K562 (cell line): Measurements from ENCODE around the gene LDB1. TPM values are rescaled to one million over a fixed set of nuclear protein-coding genes. Genes with fewer than 3 reads are reported as not detected.

ENCODE experiments used
- ATF7 ChIP-seq: fragments of 450-650 bp; IDR thresholded peaks from 2 replicates; pipeline ENCODE4 v1.7.1; 2014; ENCODE audit warnings: mild to moderate bottlenecking, moderate library complexity
- CTCF ChIP-seq, 3 experiments: IDR thresholded peaks in 2 of 3; conservative IDR thresholded peaks in 1 of 3; 2 replicates each; pipeline ENCODE4 v1.5.1; 2011 to 2012; ENCODE audit warnings: low read length in 3 of 3, mild to moderate bottlenecking in 3 of 3, control low read depth in 2 of 3, improper control_type of control experiment in 1 of 3, inconsistent platforms in 1 of 3, low read depth in 1 of 3, mixed read lengths in 1 of 3, moderate library complexity in 1 of 3; ENCODE audit not compliant: insufficient read depth in 2 of 3
- ERF ChIP-seq: fragments of 450-650 bp; formaldehyde crosslinking; IDR thresholded peaks from 2 replicates; pipeline ENCODE4 v1.4.0; 2020; ENCODE audit warnings: mild to moderate bottlenecking, mixed read lengths
- FIP1L1 ChIP-seq: fragments of 200-400 bp; formaldehyde crosslinking; IDR thresholded peaks from 2 replicates; pipeline ENCODE4 v1.6.1; 2018; ENCODE audit warnings: mild to moderate bottlenecking, low read depth, low read length; ENCODE audit not compliant: poor library complexity, severe bottlenecking
- GABPB1 ChIP-seq: sonication (generic); formaldehyde crosslinking; IDR thresholded peaks from 2 replicates; pipeline ENCODE4 v1.8.0; 2022; ENCODE audit warnings: mild to moderate bottlenecking, missing genetic modification reagents
- GTF3C2 ChIP-seq: IDR thresholded peaks from 3 replicates; pipeline ENCODE4 v1.6.1; 2011; ENCODE audit warnings: borderline replicate concordance, mild to moderate bottlenecking, moderate library complexity; ENCODE audit not compliant: insufficient read length; ENCODE audit errors: extremely low read depth
- SREBF2 ChIP-seq: sonication (generic); formaldehyde crosslinking; IDR thresholded peaks from 2 replicates; pipeline ENCODE4 v1.4.0; 2020; ENCODE audit warnings: mild to moderate bottlenecking, missing genetic modification reagents
- SRSF1 ChIP-seq: fragments of 200-400 bp; formaldehyde crosslinking; IDR thresholded peaks from 2 replicates; pipeline ENCODE4 v1.6.1; 2017; ENCODE audit warnings: mild to moderate bottlenecking, low read depth, low read length, moderate library complexity
- TAF1 ChIP-seq: IDR thresholded peaks from 2 replicates; pipeline ENCODE4 v1.6.1; 2011; ENCODE audit warnings: mild to moderate bottlenecking, low read length, moderate library complexity; ENCODE audit not compliant: insufficient read depth, control insufficient read depth, severe bottlenecking; ENCODE audit errors: extremely low read depth
- TFAP4 ChIP-seq: sonication (generic); formaldehyde crosslinking; IDR thresholded peaks from 2 replicates; pipeline ENCODE4 v1.8.0; 2022; ENCODE audit warnings: missing genetic modification reagents, mild to moderate bottlenecking, moderate library complexity, borderline replicate concordance
- ZNF384 ChIP-seq: IDR thresholded peaks from 2 replicates; pipeline ENCODE4 v1.6.1; 2012; ENCODE audit warnings: low read depth, low read length, improper control_type of control experiment
- ZNF449 ChIP-seq: fragments of 250-450 bp; sonication (Bioruptor Pico); IDR thresholded peaks from 2 replicates; pipeline ENCODE4 v1.8.0; 2022; ENCODE audit warnings: moderate library complexity, mild to moderate bottlenecking, inconsistent platforms
- ZNF707 ChIP-seq: fragments of 250-450 bp; sonication (Bioruptor Pico); conservative IDR thresholded peaks from 2 replicates; pipeline ENCODE4 v1.8.0; 2022; ENCODE audit warnings: inconsistent platforms, mild to moderate bottlenecking, moderate library complexity
- polyA plus RNA-seq, 8 experiments: library from polyadenylated mRNA; depleted of rRNA in 4 of 8; stranded (reverse) in 5 of 8; unstranded in 3 of 8; fragments of >200 nt; fragmentation: Nextera tagmentation in 2 of 8; fragmentation: Illumina TruSeq in 1 of 8; extraction: Ambion mirVana in 2 of 8; extraction: Trizol in 1 of 8; gene quantifications; 2 replicates each; pipeline versions ENCODE4 v1.2.1 to v1.2.3, GENCODE V29; 2011 to 2014; ENCODE audit warnings: inconsistent platforms in 1 of 8, missing spikeins in 1 of 8
- total RNA-seq, 7 experiments: library from RNA; depleted of rRNA in 6 of 7; stranded (reverse); fragments of >200 nt in 6 of 7; fragmentation: Illumina TruSeq in 2 of 7; extraction: Trizol in 2 of 7; gene quantifications; 2 replicates each; pipeline versions ENCODE4 v1.2.1 to v1.2.3, GENCODE V29; 2011 to 2021; ENCODE audit warnings: low replicate concordance in 1 of 7

Gene LDB1
- total and polyA plus RNA-seq, 9 of the 15 experiments (the other 6 are each of a cell fraction or from before 2014, with no cell fraction given), result 1.9 to 137 (median 105) TPM

GRCh38 chr10:102064868-102065560 lies 55.2 kb downstream of the LDB1 start, which contains the start of gene HPS6 (continued):
- no peak for TF ChIP-seq GTF3C2
- peak; percentile 65 for TF ChIP-seq FIP1L1
- TF ChIP-seq SREBF2, result no peak
- TF ChIP-seq ERF (CRISPR knock-in tag), result 0 out of 2 replicates have a peak, but pooled peaks have one; percentile 18
- 0 out of 2 replicates have a peak, but pooled peaks have one; percentile 25 for TF ChIP-seq ATF7
- 0 out of 6 replicates have a peak, but pooled peaks of 1 of the 3 experiments have one; percentile 1 for TF ChIP-seq CTCF (IDR thresholded peaks at IDR 0.05 in 2 of 3, conservative IDR thresholded peaks at IDR 0.05 in 1 of 3; ENCODE audit: insufficient read depth in 2 of 3, low read depth in 1 of 3, low read length in 3 of 3)
- no peak for TF ChIP-seq ZNF384
- no peak for TF ChIP-seq SRSF1
- no peak for TF ChIP-seq ZNF449 (CRISPR knock-in tag)
- peak; percentile 61 for TF ChIP-seq TAF1
- TF ChIP-seq GABPB1 (CRISPR knock-in tag), result peak; percentile 50
- TF ChIP-seq TFAP4 (CRISPR knock-in tag), result peak; percentile 32; the same call in 1 of the 2 replicates
- TF ChIP-seq ZNF707, result no peak
